GM15510 (cell line): ENCODE data around the gene CHD1L.

Source experiments
- POLR2A ChIP-seq: IDR thresholded peaks from 3 replicates; pipeline ENCODE4 v1.6.1; 2011; ENCODE audit warnings: borderline replicate concordance; ENCODE audit not compliant: insufficient read length; ENCODE audit errors: extremely low read depth

The CHD1L gene

GRCh38 chr1:147242449-147243227 lies at the start of gene CHD1L:
TSS of gene CHD1L (plus strand) at chr1:147242684. CDS start at chr1:147242704, 20 bp downstream.
- peak; percentile 83 for TF ChIP-seq POLR2A

GRCh38 chr1:147201276-147201675 lies 41.2 kb upstream of the CHD1L start:
- no peak for TF ChIP-seq POLR2A

GRCh38 chr1:147201786-147202185 lies 40.7 kb upstream of the CHD1L start:
- no peak for TF ChIP-seq POLR2A

GRCh38 chr1:147202576-147202975 lies 39.9 kb upstream of the CHD1L start:
- TF ChIP-seq POLR2A: no peak

- TF ChIP-seq POLR2A: no peak
Measured at GRCh38 chr1:147204080-147204479, 38.4 kb upstream of the CHD1L start.

- no peak for TF ChIP-seq POLR2A
Measured at GRCh38 chr1:147207192-147207591, 35.3 kb upstream of the CHD1L start.

- no peak for TF ChIP-seq POLR2A
Measured at GRCh38 chr1:147208619-147209018, 33.9 kb upstream of the CHD1L start.

- TF ChIP-seq POLR2A: no peak
Measured at GRCh38 chr1:147209825-147210821, 32.4 kb upstream of the CHD1L start.

- TF ChIP-seq POLR2A: no peak
Measured at GRCh38 chr1:147210987-147211386, 31.5 kb upstream of the CHD1L start.

GRCh38 chr1:147211577-147211976 lies 30.9 kb upstream of the CHD1L start:
- no peak for TF ChIP-seq POLR2A

- no peak for TF ChIP-seq POLR2A
Measured at GRCh38 chr1:147213271-147213670, 29.2 kb upstream of the CHD1L start.

- TF ChIP-seq POLR2A: no peak
Measured at GRCh38 chr1:147214325-147214724, 28.2 kb upstream of the CHD1L start.

- TF ChIP-seq POLR2A: no peak
Measured at GRCh38 chr1:147214842-147215539, 27.5 kb upstream of the CHD1L start.

- no peak for TF ChIP-seq POLR2A
Measured at GRCh38 chr1:147215540-147215916, 27.0 kb upstream of the CHD1L start.

GRCh38 chr1:147216124-147216523 lies 26.4 kb upstream of the CHD1L start:
- no peak for TF ChIP-seq POLR2A
